HG02840 (cell line): ENCODE data around the gene NTM.

Experiments used
- ATAC-seq: cut with Tn5 transposase; IDR thresholded peaks from one replicate; pipeline ENCODE4 v1.9.1; 2021; ENCODE audit warnings: mild to moderate bottlenecking, moderate library complexity, moderate number of reproducible peaks; ENCODE audit not compliant: unreplicated experiment, low FRiP score

The NTM gene

DNA sequence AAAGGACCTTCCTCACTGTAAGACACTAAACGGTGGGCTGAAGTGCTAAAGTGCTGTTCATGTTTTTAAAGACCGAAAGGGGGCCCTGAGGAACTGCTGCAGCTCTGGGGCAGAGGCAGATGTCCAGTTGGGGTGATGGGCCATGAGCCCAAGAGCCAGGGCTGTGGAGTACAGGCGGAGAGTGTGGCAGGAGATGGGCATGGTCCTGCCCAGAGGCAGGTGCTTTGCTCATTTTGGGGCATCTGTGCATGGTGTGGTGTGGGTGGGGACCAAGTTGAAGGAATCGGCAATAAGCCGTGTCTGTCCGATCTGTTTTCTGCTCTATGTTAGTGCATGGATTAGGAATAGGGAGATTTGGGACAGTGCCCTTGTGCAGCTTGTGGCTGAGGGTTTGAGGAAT is 258.3 kb downstream of the NTM start:
- no peak for ATAC-seq

DNA sequence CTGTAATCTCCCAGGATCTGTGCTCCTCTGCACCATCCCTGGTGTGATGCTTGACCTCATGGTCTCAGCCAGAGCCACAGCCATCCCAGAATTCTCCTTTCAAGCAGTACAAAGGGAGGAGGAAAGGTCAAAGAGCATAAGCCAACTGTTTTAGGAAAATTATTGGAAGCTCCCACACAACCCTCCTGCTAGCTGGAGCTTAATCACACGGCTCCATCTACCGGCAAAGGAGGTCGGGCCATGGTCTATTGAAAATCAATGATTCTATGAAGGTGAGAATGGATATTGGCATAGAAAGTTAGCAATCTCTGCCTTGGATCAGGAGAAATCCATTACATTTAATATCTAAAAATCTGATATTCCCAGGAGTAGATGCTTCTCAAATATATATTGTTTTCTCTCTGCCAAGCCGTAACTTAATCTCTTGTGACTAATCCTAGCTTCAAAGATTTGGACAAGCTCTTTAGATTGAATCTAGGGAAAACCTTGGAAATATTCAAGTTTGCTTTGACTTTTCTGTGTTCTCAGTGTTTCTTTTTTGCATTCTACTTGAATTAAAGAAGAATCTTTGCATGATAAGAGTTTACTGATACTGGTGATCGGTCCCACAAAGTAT is 259.6 kb downstream of the NTM start:
- ATAC-seq: no peak

DNA sequence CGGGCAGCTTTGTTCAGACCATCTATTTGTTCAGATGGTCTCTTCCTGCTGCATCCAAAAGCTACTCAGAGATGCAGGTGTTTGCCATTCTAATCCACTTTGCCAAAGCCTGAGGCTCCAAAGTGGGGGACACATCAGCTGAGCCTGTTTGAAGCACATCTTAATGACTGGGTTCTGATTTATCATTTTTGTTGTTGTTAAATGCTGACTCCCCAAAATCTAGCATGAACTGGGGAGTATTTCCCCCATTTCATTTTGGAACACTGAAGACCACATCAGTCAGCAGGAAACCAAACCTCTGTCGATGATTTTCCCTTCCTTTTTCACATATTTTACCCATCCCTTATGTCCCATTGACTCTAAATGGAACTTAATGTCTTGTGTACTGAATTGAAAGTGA is 262.6 kb downstream of the NTM start:
- ATAC-seq: no peak

DNA sequence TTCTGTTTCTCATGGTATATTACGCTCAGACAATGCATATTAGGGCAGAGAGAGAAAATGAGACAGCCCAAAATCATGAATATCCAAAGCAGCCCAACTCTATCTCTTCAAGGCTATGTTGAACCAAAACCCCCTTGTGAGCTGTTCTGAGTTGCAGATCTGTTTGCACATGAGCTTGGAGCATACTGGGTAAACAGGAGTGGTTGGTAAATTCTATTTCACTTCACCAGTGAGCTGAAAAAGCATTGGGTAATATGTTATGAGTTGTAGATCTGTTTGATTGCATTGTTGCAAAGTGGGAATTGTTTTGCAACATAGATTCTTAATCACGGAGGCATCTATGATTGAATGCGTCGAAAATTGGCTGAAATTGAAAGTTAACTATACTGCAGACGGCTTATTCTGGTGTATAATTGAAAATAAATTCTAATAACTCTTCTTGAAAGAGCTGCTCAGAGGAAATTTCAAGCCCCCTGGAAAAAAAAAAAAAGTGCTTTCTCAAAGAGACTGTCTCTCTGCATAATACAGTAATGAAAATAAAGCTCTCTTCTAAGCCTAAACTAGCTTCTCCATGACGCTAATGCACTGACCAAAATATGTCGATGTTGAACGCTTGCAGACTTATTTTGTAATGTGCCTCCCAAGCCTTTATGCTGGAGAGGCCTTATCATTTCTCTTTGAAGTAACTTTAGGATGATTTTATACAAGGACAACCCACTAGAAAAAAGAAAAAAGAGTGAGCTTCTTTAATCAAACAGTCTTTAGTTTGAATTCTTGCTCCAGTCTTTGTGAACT is 263.7 kb downstream of the NTM start:
- ATAC-seq: no peak

DNA sequence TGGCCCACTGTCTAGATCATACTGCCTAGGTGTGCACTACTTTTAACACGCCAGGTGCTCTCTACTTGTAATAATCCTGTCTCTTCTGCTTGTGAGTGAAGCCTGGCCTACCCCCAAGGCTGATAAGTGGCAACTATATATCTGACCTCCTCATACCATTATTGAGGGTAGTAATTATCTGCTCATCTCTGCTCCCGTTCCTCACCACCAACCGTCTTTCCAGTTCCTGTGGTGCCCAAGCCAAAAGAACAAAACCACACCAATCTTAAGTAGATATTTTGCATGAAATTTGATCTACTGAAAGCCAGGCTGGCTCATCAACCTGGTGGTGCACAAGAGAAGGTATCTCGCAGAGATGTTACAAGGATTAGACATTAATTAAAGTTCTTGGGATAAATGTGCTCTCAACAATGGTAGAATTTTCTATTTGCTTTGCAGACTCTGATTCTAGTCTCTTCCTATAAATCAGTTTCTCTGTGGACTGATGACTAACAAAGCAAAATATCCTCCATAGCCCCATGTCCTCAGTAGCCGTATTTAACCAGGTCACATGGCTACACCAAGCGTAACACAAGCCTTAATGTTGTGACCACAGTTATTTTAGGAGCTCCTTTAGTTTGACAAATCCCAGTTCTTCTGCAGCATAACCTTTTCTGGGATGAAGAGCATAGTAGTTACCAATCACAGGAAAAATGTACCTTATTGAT is 267.2 kb downstream of the NTM start:
- no peak for ATAC-seq

DNA sequence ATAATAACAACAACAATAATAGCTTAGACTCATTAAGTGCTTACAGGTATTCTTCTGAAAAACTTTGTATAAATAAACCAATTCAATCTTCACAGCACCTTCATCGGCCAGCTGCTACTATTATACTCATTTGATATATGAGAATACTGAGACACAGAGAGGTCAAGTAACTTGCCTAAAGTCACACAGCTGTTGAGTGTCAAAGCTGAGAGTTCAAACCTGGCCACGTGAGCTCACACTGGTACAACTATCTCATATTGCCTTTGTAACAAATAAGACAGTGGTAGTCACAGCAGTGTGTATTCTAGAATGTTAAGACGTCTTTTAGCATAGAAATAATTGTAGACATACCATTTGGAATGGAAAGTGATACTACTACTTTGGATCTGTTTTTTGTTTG is 268.5 kb downstream of the NTM start:
- ATAC-seq: no peak

DNA sequence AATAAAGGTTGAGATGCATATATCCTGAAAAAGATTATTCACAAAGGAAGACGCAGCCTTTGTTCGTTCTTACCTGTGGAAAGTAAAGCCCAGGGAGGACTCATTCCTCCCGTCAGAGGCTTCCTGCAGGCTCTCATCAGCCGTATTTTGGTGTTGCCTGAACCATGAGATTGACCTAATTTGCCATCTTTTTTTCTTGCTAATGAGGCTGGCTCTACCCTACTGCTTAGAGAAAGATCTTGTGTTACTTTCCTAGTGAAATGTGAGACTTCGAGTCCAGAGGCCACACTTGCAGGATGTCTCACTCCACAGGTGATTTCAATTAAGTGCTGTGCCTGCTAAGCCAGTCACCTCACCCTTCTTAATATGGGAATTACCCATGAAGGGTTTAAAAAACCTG is 269.9 kb downstream of the NTM start:
- ATAC-seq: no peak

DNA sequence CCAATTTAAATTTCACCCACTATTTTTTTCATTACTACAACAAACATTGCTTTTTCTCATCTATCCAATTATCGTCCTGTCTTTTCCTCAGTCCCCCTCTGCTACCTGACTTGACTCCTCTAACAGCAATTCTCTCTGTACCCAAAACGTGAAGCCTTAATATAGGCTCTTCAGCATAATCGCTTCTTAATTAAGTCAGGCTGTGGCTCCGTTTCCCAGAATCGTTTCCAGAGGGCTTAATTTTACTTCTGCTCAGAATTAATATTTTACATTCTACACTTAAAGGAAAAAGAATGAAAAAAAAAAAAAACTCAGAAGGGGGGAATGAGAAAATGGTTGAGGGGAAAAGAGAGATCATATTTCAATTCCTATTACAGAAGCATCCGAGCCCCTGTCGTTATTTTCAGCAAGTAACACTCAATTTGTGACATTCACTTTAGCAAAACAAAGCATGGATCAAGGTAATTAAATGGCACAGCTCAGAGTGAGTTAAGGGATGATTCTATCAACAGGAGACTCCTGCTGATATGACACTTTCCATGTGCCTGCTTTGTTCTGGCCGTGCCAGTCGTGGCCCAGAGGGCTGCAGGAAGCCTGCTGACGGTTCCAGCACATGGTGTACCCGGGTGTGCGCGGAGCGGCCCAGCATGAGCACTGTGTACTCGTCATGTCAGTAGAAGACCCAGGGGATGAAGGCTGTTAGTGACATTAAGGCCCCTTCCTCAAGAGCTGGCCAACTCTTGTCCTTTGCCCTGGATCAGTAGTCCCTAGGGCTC is 272.5 kb downstream of the NTM start:
- ATAC-seq: no peak

DNA sequence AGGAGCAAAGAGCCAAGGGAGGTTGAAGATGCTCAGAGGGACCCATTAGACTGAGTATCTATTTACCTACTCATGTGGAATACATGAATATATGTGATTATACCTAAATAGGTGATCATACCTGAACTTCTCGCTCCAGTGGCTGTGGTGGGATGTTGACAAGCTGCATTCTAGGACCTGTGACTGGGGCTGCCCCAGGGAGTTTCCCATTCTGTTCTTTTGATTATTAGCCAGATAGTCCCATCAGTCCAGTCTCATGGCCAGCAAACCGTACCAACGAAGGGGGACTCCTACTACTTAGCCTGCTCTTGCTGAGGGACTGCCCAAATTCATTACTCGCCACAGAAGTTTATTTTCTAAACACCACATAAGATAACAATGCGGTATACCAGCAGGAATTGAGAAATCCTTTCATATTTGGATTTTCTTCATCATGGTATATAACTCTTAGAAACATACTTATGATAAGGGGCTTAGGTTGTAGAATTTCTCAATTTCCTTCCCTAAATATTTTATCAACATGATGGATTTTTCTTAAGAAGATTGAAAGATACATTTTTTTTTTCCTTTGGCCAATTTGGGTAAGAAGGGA is 273.9 kb downstream of the NTM start:
- ATAC-seq: no peak

DNA sequence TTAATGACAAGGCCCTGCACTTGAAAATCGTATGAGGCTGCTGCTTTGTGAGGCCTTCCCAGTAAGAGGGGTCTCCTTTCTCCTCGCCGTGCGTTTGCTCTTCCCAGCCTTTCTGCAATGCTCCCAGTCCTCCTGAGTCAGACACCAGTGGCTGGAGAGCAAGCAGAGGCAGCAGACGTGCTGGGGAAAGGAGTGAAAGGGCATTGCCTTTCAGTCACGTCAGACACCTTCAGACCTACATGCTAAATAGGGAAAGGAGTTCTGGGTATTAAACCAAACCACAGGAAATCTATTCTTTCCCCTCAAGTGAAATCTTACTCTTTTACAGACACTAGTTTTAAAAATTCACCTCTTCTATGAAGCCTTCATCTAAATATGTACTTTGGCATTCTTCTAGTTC is 274.8 kb downstream of the NTM start:
- no peak for ATAC-seq

DNA sequence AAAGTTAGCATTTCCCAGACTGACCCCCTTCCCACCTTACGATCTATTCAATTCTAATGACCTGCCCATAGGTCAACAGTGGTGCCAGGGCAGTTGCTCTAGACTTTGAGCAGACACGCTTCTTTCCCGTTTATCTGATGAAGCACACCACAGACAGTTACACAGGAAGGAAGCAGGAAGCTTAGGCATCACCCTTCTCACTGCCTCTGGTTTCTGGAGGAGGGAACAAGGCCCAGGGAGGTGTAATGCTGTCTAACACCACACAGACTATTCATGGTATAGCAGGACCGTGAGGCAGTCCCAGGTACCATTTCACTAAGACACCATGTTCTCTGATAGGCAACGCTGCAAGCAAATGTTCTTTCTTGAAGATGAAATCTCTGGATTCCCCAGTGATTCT is 279.4 kb downstream of the NTM start:
- ATAC-seq: no peak

DNA sequence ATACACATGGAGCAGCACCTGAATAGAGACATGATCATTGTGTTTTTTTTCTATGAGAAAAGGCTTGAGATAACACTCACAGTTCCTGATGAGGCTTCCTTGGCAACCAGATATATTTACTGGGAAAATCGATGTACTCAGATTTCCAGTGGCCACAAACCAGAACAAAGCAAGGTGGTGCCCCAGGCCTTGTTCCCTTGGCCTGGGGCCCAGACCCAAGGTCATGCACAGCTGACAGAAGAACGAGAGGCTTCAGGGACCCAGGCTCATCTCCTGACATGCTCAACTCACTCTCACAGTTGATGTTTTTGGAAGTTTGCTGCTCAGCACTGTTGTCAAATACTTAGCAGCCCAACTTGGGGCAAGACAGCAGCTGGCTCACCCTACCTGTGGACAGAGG is 281.8 kb downstream of the NTM start:
- ATAC-seq: no peak

DNA sequence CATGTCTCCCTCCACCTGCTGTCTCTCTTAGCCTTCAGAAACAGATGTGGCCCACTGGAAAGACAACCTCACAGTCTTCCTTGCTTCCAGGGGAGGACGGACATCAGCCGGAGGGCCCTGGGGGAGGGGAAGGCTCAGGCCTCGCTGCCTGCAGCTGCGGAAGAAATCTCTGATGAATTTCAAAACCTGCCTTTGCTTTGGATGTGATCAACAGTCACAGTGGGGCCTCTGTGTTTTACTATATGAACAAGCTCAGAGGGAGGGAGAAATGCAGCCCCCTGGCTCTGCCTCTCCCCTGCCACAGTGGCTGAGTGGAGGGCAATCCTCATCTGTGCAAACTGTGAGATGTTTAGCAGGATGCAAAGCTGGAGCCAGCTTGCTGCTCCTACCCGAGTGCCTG is 282.8 kb downstream of the NTM start:
- no peak for ATAC-seq

DNA sequence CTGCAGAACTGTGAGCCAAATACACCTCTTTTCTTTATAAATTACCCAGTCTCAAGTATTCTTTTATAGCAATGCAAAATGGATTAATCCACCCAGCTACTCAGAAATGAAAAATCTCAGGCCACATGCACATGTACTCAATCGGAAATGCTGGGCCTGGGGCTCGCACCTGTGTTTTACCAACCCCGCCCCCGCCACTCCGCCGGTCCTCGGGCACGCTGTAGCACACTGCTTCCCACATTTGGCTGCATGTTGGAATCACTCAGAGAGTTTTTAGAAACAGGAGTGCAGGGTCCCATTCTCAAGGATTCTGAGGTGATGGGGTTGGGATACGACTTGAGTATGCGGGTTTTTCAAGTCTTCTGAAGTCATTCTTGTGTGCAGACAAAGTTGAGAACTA is 284.4 kb downstream of the NTM start:
- no peak for ATAC-seq

DNA sequence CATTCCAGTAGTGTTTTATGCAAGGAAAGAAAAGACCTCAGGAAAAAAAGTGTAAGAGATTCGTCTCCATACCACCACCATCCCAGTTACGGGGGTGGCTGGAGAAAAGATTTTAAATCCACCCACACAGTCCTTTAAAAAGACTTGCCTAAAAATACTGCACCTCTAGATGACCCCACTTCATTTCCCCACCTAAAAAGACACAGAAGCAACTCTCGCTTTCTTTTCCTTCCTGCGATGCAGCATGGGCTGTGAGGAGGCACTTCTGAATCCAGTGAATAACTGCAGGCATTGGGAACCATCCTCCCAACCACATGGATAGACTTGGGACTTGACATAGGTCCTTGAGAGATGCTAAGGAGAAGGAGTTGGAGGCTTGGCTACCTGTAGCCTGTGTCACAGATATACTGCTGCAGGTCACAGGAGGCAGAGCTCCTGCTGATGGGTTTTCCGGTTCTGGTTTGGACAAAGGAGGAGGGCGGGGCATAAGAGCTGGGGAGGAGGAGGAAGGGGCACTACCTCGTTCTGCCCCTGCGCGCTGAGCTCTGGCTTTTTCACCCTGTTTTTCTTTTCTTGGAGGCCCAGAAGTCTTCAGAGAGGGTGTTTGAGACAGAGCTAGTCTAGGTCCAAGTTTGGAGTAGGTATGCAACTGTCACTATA is 285.9 kb downstream of the NTM start:
- no peak for ATAC-seq

DNA sequence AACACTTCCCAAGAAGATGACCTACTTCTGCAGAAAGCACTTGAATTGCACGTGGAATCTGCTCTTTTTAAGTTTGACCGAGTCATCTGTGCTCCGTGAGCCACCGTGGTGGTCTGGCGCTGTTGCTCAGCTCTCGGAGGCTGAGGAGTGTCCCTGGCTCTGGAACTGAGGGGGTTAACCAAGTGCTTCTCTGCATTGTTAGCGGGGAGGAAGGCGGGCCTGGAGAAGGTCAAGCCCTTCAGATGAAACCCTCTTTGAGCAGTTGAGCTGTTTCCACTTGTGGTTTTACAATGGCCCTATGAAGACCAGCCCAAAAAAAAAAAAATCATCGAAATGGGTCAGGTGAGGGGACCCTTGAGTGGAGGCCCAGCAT is 286.4 kb downstream of the NTM start:
- ATAC-seq: no peak

DNA sequence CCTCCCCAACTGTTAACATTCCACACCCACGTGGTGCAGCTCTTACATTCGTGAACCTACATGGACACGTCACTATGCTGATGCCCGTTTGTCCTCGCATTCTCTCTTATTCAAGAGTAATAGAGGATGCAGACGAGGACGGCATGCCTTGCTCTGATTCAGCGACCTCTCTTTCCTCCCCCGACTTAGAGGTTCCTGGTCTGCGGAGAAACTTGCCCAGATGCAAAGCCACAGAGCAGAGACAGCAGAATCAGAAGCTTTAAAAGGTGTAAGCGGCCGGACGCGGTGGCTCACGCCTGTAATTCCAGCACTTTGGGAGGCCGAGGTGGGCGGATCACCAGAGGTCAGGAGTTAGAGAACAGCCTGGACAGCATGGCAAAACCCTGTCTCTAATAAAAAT is 288.0 kb downstream of the NTM start:
- no peak for ATAC-seq

DNA sequence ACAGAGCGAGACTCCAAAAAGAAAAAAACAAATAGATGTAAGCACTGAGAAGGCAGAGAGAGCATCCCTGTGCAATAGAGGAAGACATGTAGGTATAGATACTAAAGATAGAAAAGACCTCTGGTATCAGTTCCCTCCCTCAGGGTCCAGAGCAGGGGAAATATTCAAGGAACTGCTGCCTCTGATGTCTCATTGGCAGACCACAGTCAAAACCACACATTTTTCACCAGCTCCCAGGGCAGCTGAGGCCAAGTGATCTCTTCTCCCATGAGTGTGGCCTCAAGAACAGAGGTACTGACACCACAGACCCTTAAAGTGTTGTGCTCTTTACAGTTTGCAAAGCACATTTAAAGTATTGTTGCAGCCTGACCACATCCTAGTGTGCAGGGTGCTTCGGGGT is 288.5 kb downstream of the NTM start:
- no peak for ATAC-seq

DNA sequence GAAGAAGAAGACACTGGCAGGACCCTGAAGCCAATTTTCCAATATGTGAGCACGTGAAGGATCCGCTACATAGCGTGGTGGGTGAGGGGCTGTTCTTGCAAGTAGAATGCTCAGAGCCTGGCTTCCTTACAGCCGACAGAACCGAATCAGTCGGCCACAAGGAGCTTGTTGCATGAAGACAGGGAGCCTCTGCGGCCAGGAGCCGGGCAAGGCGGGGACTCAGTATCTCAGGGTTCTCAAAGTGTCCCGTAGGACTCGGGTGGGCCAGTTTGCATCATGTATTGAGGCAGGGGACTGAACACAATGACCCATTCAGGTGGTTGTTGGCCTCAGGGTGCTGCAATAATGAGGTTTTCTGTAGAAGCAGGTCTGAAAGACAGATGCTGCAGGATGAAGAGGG is 289.5 kb downstream of the NTM start:
- ATAC-seq: no peak

DNA sequence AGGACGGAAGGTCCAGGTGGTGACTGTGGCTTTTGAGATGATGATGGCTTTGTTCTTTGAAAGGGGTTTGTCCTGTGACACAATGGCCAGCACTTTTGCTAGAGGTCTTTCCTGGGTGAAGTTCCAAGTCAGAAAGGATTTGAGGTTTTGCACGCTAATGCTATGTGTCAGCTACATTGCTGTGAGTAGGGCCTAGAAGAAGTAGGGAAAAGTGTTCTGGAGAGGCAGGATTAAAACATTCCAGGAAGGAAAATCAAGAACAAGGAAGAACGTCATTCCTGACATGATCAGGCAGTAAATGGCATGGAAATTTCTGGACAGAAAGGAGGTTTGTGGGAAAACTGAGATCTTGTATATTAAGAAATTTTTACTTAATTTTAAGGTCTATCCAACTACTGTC is 290.7 kb downstream of the NTM start:
- ATAC-seq: no peak
